ENCODE measurements around the gene GRID1.

DNA sequence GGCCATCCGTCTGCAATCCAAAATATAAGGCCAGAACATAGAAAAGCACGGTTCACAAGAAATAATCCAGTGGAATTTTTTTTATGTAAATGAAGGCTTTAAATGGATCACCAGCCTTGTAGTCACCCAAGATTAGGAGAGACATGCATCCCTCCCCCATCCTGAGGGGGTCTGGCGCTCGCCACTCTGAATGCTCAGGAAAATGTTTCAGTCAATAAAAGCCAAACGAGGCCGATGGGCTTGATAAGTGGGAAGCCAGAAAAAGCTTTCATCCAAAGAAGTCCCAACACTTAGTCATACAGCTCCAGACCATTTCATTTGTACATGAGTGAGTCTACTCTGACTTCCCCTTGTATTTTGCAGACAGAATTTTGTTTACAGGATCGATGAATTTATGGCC is 631.8 kb downstream of the GRID1 start:
- no peak for TF ChIP-seq ZNF274 (IDR thresholded peaks at IDR 0.05; ENCODE audit: low read depth, low read length)
- no peak for TF ChIP-seq YY1 (IDR thresholded peaks at IDR 0.05; ENCODE audit: insufficient read depth, insufficient read length)
